ENCODE measurements around the gene NEUROD4. TPM values are rescaled to one million over a fixed set of nuclear protein-coding genes. Genes with fewer than 3 reads are reported as not detected.
"Not testable (repeated sequence)": the region's sequence is repeated elsewhere in the genome, so short reads cannot be mapped to it uniquely, and the experiment has no call there.

The NEUROD4 gene, protein sequence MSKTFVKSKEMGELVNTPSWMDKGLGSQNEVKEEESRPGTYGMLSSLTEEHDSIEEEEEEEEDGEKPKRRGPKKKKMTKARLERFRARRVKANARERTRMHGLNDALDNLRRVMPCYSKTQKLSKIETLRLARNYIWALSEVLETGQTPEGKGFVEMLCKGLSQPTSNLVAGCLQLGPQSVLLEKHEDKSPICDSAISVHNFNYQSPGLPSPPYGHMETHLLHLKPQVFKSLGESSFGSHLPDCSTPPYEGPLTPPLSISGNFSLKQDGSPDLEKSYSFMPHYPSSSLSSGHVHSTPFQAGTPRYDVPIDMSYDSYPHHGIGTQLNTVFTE
- not detected for total RNA-seq

DNA sequence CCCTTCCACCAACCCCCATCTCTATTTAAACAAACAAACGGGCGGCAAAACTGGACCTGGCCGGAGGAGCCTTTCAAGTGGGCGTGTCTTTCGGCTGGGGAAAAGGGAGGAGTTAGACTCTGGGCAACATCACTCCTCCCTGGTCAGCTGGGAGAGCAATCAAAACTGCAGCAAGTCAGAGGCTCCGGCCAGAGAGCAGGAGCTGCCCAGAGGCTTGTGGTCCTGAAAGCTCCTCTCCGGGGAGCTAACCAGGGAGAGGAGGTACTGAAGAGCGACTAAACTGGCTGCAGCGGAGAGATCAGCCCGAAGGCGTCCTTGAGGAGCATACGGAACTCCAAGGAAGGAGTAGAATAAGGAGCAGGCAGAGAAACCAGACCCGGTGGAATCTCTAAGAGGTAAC, at the start of gene NEUROD4:
NEUROD4 (plus strand) TSS at position 191 of the 400 bp plus-strand sequence. CDS start 6,466 bp downstream, outside the sequence.
- ATAC-seq: peak; percentile 25

DNA sequence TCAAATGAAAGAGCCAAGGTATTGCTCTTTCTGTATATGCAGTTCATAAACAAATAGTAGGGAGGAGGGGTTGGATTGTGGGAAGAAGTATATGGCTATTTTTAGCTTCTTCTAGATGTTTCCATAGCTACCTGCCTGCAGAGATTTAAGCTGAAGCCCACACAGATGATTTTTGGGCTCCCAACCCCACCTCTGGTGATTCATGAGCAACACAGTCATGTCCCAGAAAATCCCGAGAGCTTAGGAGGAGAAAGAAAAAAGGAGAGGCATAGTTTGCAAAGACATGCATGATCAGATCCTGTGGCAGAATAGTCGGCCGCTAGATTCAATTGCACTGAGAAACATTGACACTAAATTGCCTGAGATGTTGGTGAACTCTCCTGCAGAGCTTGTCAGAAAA, 49.0 kb upstream of the NEUROD4 start:
- ATAC-seq: no peak

DNA sequence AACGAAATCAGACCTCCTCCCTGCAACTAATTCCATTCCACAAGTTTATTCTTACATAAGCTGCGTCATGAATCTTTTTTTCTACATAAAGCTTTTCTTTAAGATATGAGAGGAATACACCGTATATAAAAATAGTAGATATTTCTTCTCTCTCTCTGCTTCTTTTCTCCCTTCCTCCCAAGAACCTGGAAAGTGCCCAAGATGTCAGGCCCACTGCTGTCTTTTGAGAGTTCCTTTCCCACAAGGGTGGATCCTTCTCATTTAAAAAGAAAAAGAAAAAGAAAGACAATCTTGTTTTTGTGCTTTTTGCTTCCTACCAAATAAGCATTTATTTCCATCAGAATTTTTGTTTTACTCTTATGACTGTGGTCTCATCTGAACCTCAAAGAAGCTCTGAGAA, 46.2 kb upstream of the NEUROD4 start:
- ATAC-seq: no peak

DNA sequence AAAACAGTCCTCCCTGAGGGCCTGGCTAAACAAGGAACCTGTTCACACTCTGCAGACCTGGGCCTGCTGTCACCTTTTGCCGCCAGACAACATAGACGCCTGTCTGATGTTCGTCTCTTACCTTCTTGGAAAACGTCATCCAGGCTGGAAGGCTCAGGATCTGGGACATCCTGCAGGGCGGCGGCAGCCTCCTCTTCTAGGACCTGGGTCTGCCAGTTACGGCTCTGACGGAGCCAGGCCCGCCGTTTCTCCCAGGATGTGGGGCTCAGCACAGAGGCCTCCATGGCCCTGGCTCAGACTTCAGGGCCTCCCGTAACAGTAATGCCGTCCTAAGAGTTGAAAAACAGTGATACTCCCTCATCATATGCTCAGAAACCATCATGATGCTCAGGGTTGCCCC, 45.5 kb upstream of the NEUROD4 start:
- ATAC-seq: no peak

DNA sequence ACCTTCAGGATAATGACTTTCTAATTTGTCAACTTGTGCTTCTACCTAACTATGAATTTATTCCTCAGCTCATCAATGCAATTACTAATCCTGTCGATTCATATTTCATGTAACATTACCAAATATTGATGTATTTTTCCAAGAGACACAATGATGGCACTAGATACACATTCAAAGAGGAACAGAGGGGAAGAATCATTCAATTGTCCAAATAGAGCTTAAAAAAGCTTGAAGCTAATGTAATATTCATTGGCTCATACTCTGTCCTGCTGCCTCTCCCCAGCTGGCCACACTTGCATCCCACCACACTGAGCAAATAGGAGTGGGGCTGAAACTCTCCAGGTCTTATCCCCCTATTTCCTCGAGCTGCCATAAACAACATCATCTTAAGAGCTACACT, 44.5 kb upstream of the NEUROD4 start:
- ATAC-seq: no peak

DNA sequence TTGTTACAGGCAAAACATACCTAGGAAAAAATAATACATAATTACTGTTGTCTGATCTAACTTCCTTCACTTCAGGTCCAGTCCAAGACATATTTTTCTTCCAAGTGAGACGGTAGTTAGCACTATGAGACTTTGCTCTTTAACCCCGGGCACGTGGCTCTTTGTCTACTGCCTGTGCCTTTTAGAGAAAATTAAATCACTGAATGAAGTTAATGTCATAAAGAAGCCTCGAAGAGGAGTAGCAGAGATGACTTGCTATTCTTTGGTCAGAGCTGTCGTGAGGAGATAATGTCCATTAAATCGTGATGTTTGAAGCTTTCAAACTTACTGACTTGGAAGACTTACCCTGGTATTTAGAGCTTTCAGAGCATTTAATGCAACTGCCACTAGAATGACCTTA, 43.9 kb upstream of the NEUROD4 start:
- ATAC-seq: no peak

DNA sequence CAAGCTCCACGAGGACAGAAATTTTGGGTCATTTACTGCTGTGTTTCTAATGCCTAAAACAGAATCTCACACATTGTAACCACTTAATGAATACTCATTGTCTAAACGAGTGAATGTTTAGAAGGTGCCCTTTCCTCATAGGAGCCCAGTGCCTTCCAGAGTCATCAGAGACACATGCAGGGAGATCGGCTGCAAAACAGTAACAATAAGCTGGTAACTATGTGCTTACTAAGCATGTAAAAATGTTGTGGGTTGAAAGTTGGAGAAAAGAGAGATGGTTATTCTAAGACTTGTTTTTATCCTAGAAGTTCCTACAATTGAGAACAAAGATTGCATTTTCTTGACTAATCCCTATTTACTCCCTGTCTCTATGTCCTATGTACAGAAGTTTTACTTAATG, 42.6 kb upstream of the NEUROD4 start:
- no peak for ATAC-seq

DNA sequence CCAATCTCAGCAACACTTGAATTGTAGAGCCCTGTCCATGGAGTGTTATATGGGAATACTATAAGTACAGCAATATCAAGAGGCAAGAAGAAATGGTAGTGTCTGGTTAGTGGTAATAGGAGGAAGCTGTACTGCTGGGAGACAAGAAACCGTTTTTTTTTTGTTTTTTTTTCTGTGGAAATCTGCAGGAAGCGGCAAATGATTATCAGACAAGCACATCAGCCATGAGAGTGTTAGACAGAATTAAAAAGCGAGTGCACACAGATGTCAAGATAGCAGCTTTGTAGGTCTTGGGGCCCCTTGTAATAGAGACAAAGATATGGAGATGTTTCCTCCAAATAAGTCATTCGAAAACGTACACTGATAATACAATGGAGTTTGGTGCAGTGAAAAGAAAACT, 41.9 kb upstream of the NEUROD4 start:
- ATAC-seq: no peak

DNA sequence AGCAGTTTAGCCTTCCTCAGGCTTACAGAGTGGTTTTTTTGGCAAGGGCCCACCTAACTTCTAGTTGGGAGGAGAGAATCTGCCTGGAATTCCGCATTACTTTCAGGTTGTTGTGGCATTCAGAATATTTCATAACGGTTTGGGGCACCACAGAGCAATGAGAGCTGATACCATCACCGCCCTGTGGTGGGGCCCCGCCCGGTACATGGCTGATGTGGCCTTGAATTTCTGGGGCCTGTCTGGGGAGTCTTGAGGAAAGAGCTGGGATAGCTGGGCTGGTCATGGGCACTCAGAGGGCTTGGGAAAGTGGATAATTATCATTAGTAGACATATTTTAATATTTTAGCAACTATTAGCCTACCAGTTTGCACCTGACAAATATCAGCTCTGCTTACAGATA, 39.4 kb upstream of the NEUROD4 start:
- ATAC-seq: no peak

DNA sequence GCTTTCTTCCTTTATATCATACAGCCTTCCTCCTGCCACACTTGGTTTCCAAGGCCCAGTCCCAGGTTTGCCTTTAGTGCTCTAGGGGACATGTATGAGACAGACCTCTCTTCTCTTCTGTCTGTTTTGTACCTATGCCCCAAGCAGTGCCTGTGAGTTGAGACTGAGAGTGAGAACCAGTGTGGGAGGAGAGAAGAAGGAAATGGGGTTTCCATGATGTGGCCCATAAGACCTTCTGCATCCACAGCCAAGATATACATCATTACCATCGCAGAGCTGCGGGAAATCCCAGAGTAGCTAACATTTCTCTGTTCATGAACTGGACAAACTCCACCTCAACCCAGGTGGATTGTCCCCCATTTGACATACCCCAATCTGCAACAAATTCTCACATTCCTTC, 38.0 kb upstream of the NEUROD4 start:
- ATAC-seq: no peak

DNA sequence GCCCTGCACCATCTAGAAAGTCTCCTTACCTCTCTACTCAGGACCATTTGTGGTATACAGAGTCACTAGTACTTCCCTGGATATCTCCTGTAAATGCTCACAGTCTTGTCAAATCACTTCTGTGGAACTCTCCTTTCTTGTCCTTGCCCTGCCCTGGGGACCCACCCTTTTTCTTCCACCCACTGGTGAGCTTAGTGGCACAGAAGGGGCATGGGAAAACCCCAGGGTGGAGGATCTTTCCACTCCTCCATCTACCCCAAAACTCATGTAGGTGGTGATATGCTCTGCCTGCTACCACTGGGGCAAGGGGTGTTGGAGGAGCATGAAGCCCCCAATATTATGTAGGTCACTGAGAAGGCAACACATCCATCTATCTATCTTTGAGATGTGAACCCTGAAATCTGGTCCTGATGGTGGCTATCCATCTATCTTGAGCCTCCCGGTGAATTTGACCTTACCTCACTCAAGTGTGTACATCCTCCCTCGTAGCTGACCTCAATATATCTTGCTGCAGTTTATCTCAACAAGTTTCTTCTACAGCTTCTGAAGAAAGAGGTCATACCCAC, 36.2 kb upstream of the NEUROD4 start:
- no peak for ATAC-seq

DNA sequence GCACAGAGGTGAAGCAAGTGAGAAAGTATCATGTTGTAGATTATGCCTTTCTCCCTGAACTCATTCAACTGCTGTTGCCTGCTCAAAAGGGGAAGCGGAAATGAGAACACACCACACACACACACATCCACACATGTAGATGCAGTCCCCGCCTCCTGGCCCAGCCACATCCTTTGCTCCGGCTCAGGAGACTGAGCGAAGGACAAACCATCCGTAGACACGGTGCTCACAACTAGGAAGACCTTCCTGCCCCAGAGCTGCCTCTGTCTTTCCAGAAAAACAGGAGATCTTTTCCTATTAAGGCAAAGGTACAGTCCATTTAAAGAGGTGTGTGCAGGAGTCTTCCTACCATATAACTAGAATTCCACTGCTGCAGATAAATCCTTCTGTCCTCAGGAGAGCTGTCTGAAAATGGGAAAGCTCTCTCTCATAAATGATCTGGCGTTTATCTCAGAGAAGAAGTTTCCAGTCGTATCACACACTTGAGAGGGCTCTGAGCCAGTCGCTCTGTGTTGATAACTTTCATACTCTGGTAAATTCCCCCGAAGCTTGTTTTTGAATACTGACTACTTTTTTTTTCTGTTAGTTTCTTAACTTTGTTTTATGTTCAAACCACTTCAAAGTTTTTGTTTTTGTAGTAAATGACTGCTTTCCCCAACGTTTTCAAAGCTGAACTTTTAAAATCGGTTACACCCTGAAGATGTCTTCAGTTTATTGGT, 35.0 kb upstream of the NEUROD4 start, which contains the start of gene TESPA1:
TESPA1 (minus strand) TSS at position 105 of the 719 bp plus-strand sequence. CDS start 10,200 bp downstream, outside the sequence.
- ATAC-seq: peak; percentile 75

DNA sequence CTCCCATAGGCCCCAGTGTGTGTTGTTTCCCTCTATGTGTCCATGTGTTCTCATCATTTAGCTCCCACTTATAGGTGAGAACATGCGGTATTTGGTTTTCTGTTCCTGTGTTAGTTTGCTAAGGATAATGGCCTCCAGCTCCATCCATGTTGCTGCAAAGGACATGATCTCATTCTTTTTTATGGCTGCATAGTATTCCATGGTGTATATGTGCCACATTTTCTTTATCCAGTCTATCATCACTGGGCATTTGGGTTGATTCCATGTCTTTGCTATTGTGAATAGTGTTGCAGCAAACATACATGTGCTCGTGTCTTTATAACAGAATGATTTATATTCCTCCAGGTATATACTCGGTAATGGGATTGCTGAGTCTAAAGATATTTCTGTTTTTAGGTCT, 33.0 kb upstream of the NEUROD4 start:
- ATAC-seq: not testable (repeated sequence)

DNA sequence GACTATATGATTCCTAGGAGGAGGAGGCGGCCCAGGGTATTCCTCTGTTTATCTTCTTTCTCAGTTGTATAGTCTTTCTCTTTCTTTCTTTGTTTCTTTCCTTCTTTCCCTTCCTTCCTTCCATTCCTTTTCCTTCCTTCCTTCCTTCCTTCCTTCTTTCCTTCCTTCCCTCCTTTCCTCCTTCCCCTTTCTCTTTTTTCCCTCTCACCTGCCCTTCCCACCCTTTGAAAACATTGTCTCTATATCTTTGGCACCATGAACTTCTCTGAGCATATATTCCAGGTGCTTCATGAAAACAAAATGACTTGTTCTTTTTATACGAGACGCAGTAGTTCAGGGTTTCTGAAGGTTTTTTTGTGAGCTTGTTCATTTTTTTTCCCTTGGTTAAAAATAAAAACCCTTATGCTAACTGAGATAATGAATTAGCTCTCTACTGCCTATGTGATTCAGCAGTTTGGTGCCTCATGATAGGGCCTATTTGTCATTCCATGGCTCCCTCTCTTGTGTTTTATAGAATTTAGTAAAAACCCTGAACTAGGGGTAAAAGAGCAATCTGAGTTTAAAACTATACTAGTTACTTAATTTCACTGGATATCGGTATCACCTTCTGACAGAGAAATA, 32.1 kb upstream of the NEUROD4 start:
- ATAC-seq: no peak

DNA sequence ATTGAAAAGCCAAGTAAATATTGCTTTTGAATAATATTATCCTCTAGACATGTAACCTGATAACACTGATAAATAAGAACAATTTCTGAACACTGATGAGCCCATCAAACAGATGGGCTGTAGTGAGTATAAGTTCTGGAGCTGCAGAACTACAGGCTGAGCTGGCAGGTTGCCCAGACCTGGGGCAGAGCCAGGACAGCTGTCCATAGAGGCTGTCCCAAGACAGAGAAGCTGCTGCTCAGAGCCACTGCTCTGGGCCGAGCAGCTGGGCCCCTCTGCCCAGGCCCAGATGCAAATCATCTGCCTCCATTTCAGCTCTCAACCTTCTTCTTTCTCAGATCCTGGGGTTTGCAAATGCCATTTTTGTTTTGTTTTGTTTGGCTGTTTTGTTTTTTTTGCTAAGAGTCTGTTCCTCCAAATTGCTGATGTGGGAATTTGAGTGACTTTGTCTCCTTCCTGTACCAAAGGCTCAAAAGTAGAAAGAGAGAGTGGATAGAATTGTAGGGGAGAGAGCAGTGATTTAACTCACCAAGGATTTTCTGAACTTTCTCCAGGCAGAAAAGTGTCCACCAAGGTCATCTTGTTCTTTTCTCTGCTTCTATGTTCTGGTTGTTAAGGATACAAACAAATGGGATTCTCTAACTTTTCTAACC, 31.2 kb upstream of the NEUROD4 start:
- no peak for ATAC-seq

DNA sequence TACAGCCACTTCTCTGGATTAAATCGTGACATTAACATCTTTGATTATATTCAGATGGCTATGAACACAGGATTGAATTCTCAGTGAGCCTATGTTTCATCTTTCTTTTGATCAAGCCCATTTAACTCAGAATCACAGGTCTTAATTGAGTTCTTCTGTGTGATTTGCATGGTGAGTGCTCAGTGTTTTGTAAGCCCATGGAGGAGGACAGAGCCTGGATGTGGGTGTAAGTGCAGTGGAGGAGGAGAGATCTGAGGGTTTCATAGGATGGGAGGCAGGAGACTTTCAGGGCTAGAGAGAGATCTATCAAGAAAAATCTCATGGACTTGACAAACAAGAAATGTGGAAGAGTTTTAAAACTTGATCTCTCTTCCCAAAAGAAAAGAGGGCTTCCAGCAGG, 29.9 kb upstream of the NEUROD4 start:
- no peak for ATAC-seq

DNA sequence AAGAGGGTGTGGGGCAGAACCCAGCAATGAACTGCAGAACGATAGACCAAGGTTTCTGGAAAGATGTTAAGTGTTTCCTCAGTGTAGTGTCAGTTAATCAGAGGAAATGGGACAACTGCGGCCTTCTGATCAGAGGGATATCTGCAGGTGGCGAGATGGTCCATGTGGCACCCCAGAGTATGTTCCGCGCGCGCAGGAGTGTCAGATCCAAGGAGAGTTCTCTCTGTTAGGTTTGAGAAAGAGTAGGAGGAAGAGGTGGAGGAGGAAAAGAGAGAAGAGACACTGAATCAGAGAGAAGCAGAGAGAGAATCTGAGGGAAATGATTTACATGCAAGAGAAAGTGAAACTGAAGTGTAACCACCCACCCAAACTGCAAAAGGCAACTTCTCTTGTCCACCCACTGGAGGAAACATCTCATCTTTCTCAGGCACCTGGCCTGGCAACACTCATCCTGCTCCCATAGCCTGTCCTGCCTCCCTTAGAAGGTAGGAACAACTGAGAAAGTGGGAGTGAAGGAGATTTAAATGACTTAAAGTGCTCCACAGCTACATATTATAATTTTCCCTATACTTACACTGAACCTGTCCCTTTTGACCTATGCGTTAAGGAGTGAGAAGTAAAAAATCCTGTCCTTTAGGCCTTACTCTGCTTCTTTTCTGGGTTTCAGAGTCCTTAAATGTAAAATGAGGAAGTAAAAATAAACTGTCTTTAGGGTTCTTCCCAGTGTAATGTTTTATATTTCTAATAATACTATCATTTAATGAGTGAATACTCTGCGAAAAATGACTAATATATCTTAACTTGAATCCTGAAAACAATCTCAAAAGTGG, 28.4 kb upstream of the NEUROD4 start:
- ATAC-seq: no peak

DNA sequence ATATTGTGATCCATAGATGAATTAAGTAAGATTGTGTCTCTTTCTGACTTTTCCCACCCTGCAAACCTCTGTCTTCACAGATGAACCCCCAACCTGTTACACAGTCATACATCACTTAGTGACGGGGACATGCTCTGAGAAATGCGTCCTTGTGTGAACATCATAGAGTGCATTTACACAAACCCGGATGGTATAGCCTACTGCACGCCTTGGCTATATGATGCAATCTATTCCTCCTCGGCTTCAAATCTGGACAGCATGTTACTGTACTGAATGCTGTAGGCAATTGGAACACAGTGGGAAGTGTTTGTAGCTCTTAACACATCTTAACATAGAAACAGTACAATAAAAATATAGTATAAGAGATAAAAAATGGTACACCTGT, 27.8 kb upstream of the NEUROD4 start:
- no peak for ATAC-seq

DNA sequence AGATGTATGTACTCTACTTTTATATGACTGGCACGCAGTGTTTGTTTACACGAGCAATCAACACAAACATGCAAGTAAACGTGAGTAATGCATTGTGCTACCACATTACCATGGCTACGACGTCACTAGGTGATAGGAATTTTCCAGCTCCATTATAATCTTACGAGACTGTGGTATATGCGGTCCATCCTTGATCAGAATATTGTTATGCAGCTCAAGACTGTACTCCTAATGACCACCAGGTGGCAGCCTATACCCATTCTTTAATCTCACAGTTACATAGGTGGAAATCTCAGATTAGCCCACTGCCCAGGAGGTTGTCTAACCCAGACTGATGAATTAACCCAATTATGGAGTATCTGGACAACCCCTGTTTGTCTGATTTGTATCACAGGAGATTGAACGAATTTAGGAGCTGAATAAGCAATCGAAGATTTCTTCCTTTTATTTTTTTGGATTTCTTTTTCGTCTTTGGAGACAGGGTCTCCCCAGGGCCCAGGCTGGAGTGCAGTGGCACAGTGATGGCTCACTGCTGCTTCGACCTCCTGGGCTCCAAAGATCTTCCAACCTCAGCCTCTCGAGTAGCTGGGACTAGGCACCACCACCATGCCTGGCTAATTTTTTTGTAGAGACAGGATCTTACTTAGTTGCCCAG, 26.5 kb upstream of the NEUROD4 start:
- peak; percentile 82 for ATAC-seq

DNA sequence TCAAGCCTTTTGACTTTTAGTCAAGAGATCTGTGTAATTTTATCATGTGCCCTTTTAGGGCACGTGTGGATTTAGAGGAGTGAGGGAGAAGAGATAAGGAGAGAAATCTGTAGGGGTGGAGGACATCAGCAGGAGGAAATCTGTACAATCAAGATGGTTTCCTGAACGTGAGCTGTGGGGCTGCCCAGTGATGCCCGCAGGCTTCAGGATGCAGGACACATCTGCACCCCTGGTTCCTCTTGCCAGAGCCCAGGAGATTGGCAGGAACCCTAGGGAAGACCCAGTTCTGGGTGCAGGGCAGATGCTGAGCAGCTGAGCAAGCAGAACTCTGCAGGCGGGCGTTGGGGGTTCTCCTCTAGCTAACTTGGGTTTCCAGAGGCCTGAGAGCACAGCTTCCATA, 23.6 kb upstream of the NEUROD4 start:
- no peak for ATAC-seq

DNA sequence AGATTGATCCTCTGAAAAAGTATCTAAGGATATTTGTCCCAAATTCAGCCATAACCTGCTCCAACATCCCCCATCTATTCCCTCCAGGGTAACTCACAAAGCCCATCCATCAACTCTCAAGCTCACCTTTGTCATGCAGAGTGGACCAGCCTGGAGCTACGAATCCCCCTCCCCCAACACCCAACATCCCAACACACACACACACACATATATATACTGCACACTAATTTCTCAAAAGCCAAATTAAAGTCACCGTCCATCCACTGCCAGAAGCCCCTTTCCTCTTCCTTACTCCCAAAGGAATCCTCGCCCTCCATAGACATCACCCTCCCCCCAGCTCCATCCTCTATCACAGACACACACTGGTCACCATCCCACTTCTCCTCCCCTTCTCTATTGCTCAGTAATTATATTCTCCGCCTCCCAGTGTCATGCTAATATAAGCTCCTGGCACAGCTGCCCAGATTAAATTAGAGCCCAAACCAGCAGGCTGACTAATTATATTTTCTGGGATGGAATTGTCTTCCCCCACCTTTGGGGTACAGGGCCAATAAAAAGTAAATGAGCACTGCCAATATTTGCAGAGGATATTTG, 21.7 kb upstream of the NEUROD4 start:
- ATAC-seq: no peak

All from esophagus mucosa (tissue), 1 donor.